GM21381 (cell line): Measurements from ENCODE around the gene NFIB.

Source experiments
- ATAC-seq: cut with Tn5 transposase; IDR thresholded peaks from one replicate; pipeline ENCODE4 v1.9.1; 2021; ENCODE audit warnings: mild to moderate bottlenecking, moderate library complexity; ENCODE audit not compliant: unreplicated experiment

Gene NFIB

DNA sequence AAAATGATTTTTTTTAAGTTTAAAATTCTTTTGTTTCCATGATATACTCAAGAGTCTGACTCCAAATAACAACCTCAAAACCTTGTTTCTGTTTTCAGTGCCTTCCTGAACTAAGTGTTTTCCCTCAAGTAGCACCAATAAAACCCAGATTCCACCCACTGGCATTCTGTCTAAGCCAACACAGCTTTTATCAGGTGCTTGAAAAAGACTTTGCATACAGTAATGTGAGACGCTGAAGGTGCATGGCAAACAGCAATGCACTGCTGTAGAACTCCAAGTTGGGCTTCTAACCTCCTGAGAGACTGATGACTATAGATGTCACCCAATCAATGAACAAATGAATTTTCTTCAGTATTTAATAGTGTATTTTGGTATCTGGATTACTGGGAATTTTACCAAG lies 95.7 kb downstream of the NFIB start:
- ATAC-seq, result no peak

DNA sequence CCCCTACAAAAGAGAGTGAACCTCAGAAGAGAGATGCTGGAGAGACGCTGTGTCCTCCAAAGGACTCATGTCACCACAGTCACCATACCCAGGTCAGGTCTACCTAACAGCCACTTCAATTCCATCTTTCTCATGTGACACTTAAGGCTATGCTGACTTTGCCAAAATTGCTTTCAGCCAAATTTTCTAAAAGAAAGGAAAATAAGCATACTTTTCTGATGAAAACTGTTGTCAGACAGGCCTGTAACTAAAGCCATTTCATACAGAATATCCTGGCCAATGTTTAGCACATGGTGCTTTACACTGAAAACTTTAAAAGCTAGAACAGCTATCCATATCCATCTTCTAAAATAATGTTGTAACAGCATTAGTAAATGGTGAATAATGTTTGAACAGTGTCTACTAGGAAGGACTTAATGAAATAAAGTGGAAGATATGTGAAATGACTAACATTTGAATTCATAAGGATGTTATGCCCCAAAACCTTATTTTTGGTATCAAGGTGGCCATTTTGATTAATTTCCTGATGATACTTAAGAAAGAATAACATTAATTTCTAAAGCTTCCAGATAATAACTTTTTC lies 97.2 kb downstream of the NFIB start:
- ATAC-seq, result no peak

DNA sequence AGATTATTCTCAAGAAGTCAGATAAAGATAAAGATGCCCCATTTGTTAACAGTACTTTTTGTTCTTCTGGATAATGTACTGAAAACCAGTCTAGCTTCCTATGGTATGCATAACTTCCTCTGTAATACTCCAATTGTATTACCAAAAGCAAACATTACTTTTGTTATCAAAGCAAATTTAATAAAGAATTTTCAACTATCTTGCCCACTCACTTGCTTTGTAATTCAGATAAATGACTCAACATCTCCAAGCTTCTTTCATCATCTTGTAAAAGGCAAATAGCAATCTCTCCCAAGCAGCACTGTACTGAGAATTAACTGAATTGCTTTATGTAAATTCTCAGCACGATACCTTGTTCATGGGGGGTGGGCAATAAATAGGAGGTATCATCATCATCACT lies 98.3 kb downstream of the NFIB start:
- ATAC-seq, result no peak

DNA sequence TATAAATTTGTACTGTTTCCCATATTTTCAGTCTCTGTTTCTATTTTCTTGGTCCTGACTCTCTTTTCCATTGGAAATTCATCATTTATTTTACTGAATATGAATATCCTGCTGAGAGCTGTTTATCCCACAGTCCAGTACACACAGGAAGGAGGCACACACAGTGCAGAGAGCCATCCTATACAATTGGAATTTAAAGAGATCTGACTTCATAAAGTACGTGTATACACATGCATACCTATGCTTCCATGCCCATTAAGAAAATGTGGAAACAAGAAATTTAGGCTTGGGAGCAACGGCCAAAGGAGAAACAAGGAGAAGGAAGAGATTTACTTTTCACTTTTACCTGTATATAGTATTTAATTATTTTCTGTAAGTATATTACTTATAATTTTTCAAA lies 99.2 kb downstream of the NFIB start:
- ATAC-seq, result no peak

DNA sequence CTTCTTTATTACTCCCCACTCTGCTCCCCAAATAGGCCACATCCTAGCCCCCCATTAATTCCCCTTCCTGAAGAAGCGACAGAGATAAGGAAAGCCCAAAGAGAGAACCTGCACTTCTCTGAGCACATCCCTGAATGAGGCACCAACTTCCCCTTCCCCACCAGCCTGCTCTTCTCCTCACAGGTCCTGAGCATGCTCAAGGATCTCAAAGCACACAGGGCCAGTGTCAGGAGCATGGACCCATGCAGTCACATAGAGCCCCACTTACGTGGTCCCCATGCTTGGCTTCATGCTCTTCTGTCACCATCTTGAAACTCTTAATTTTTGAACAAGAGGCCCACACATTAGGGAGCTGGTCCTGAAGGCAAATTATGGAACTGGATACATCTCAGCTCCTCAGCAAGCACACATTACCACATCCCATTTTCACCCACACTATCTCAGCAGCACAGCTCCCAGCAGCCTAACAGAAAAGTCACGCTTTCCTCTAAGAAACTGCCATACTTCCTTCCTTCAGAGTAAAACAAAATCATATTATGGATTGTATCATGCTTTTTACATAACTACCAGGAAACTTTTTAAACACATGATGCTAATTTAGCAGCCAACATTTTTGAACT lies 99.8 kb downstream of the NFIB start:
- no peak for ATAC-seq

GRCh38 chr9:14213504-14213903 lies 100.4 kb downstream of the NFIB start:
- ATAC-seq, result no peak

DNA sequence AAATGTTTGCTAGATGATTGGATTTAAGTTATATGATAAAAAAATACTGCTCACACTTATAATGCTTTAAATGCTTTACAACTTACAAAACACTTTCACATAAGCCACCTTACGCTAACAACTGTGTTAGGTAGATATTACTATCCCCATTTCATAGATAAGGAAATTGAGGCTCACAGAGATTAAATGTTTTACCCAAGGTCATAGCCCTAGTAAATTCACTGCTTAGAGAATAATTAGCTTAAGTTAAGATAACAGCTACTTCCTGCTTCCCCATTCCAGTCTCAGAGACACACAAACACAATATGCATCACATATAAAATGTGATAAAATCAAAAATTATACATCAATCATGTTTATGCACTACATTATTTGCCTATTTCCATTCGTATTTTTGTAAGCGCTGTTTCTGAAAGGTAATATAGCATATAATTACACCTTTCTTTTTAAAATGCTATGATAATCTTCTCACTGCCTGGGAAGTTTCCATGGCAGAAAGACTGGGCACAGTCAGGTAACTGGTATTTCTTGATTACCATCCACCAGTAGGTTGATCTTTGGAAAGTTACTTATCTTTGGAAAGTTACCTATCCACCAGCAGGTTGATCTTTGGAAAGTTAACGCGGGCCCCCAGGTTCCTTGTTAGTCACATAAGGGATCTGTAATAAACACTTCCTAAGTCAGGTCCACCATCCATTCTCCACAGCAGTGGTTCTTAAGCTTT lies 101.1 kb downstream of the NFIB start:
- ATAC-seq, result no peak

- ATAC-seq, result no peak
Measured at GRCh38 chr9:14212077-14212476, 101.9 kb downstream of the NFIB start.

GRCh38 chr9:14211564-14211963 lies 102.4 kb downstream of the NFIB start:
- ATAC-seq, result no peak

DNA sequence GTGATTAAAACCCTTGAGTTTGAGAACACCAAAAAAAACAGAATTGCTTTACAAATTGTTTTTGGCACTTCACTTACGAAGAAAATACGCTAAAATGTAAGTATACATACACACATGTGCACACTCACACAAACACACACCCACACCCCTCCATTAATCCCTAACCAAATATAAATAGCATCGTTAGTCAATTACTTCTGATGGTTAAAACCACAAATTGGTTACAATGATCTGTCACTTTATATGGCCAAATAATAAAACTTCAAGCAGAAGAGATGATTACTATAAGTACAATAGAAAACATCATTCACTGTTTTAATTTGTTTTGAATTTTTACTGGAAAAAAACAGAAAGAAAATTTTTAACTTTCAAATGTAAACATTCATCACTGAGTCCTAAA lies 103.5 kb downstream of the NFIB start:
- no peak for ATAC-seq

DNA sequence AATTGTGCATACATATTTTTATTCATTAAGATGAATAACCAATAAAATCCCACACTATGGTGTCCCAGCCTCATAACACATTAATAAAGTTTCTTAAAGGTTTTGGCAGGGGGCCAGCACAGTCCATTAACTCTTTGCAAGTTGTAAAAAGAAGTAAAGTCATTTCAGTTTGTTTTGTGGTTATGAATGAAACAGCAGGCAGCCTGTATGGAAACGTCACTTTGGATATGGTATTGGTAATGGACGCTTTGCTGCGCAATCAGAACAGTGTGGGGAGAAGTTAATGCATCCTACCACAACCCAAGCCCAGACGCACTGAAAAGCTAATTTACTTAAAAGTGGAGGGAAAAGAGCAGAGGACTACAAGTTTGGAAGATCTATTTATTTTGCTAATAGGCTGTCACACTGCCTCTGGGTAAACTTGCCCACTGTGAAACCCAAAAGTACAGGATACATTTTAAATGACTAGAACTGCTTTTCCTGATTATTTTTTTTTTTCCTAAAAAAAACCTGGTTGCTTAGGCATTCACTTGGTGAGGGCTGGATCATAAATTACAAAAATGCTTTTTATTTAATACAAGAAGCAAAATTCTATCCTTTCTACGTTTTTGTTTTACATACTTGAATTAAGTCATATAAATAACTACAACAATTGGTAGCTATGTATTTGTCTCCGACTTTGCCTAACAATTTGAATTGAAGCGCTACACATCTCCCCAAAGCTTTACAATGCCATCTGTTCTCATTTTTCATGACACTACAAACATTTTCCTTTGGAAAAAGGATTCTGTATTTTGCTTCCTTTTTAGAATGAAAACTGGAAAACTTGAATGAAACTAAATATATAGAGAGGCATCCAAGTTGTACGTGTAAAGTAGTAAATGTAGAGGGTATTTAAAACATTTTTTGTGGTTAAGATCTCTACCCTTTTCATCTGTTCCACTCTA lies 104.3 kb downstream of the NFIB start:
- ATAC-seq, result no peak

DNA sequence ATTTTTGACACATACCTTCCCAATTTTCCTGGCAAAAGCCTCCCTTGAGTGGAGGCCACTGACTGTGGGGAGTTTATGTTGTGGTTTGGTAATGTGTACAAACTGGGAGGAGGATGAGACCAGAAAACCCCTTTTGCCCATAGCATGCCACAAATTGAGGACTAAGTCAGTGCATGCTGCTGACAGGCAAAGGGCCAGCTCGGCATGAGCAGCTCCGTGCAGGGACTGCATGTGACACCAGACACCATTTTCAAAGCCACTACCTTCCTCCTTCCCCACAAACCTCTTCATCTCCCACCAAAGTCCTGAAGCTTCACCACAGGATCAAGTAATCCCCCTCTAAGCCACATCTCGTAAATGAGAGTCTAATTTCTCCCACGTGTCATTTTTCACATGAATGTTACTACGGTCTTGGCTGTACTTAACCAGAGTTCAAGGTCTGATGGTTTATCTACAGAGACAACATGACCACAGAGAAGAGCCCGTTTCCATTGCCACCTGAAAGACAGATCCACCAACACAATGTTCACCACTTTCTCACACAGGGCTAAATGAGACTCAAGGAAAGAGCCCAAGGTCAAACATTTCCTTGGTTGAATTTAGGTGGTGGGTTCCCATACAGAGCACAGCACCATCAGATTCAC lies 106.5 kb downstream of the NFIB start:
- no peak for ATAC-seq

DNA sequence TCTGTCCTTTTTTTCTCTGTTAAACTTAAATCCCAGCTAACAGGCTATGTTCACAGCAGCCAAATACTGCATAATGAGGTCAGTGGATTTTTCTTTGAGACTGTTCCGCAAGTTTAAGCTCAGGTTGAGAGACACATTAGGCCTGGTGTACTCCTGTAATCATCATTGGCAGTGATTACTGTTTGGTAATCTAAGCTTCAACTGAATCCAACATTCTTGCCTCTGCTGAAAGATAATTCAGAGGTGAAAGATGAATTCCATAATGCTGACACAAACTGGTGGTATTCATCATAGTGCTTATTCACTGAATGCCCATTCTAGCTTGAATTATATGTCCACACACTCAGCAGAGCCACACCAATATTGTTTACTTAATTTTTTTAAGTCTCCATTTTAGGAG lies 108.5 kb downstream of the NFIB start:
- no peak for ATAC-seq

GRCh38 chr9:14203356-14204056 lies 110.4 kb downstream of the NFIB start:
- no peak for ATAC-seq

DNA sequence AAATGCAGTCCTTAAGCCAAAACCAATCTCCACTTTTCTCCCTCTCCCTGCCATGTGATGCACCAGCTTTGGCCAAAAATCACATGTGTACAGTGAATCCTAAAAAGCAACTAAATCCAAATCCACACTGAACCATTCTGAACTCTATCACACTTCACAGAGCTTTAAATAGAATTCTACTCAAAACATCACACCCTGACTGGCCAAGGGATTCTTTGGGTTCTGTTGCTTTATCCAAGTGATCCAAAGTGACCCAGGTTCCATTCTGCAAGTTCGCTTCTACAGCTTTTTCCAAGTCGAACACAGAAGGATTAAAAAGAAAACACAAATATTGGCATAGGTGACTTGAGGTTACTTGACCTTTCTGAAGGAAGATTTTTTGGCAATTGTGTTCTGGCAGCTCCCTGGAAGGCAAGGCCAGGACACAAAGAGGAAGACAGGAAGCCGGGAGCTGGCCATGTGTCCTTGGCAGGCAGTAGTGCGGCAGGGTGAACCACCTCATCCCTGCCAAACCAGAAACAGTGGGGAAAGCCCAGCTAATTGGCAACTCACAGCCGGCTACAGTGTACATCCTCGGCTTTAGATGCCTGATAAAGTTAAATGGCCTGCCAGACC lies 115.0 kb downstream of the NFIB start:
- no peak for ATAC-seq

DNA sequence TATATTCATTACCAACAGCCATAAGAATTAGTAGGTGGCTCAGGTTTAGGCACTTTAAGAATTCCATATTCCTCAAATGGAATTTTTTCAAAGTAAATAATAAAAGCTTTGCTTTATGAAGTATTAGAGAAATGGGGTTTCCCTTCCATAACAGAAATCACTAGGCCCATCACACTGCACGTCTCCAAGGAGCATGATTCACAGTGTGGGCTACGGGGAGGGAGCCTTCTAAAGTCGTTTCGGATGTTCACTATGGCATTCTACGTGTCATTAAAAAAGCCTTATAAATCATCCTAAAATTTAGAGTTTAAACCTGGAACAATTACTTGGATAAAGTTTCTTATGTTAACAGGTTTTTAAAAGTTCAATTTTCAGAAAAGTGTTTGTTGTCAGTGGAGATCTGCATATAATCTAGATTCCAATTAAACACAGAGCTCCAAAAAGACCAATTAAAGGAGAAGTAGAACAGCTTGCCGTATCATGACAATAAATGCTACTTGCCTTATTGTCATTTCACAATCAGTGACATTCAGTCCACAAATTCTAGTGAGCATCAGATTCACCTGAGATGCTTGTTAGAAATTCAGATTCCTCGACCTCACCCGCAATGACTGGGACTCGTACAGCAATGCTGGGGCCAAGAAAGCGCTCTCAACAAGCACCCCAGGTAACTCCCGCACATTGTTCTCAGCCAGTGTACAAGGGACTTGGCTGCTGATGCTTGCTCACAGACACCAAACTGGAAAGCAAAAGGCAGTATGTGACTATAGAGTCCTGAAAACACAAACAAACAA lies 115.7 kb downstream of the NFIB start:
- ATAC-seq, result no peak

DNA sequence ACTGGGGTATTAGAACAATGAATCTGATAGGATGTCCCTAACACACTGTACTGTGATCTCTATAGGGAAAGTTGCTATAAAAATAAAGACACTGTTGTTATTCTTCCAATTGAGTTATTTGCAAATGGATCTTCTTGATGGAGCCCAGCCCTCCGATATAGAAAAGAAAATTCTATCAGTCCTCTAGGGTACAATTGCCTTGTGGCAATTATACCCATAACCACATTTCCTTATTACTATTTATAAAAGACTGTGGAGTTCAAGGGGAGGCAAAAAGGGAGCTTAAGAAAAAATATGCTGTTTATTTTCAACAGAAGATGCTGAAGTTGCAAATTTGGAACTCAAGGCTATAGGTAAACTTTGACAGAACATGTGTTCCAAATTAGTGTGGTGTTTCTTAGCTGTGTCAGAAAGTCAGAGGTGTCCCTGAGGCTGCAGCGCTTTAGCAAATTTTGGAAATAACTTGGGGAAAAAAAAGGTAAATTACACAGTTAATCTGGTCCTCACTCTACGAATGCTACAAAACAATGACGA lies 116.5 kb downstream of the NFIB start:
- ATAC-seq, result no peak

GRCh38 chr9:14193328-14193990 lies 120.5 kb downstream of the NFIB start:
- no peak for ATAC-seq
